GM19397 (cell line): ENCODE measurements around the gene MAN2A2.
"Not testable (repeated sequence)": the region's sequence is repeated elsewhere in the genome, so short reads cannot be mapped to it uniquely, and the experiment has no call there.

Source experiments
- ATAC-seq: cut with Tn5 transposase; IDR thresholded peaks from one replicate; pipeline ENCODE4 v1.9.1; 2021; ENCODE audit warnings: mild to moderate bottlenecking, moderate library complexity; ENCODE audit not compliant: unreplicated experiment

Gene MAN2A2

GRCh38 chr15:90883526-90883975, 19.6 kb upstream of the MAN2A2 start:
- ATAC-seq: no peak

- no peak for ATAC-seq
Observed at GRCh38 chr15:90883976-90884718, 19.0 kb upstream of the MAN2A2 start, which contains the start of gene FES. Gene FES, plus strand, starts transcription at chr15:90884504. Its CDS starts 542 bp downstream, at chr15:90885046.

GRCh38 chr15:90884719-90885431, 18.2 kb upstream of the MAN2A2 start:
- peak; percentile 6 for ATAC-seq

GRCh38 chr15:90885432-90886290, 17.4 kb upstream of the MAN2A2 start:
- peak; percentile 40 for ATAC-seq

GRCh38 chr15:90886291-90886614, 16.8 kb upstream of the MAN2A2 start:
- no peak for ATAC-seq

GRCh38 chr15:90887037-90887481, 16.0 kb upstream of the MAN2A2 start:
- ATAC-seq: no peak

GRCh38 chr15:90889313-90889730, 13.8 kb upstream of the MAN2A2 start:
- ATAC-seq: no peak

- ATAC-seq: no peak
Observed at GRCh38 chr15:90889736-90890456, 13.2 kb upstream of the MAN2A2 start.

- ATAC-seq: no peak
Observed at GRCh38 chr15:90890839-90891238, 12.3 kb upstream of the MAN2A2 start.

- ATAC-seq: no peak
Observed at GRCh38 chr15:90891346-90891949, 11.7 kb upstream of the MAN2A2 start.

- no peak for ATAC-seq
Observed at GRCh38 chr15:90892023-90892422, 11.1 kb upstream of the MAN2A2 start.

- ATAC-seq: no peak
Observed at GRCh38 chr15:90892498-90893174, 10.5 kb upstream of the MAN2A2 start.

- no peak for ATAC-seq
Observed at GRCh38 chr15:90893175-90894090, 9.7 kb upstream of the MAN2A2 start.

GRCh38 chr15:90895571-90896117, 7.5 kb upstream of the MAN2A2 start:
- no peak for ATAC-seq

GRCh38 chr15:90897131-90897655, 5.9 kb upstream of the MAN2A2 start:
- ATAC-seq: not testable (repeated sequence)

- ATAC-seq: no peak
Observed at GRCh38 chr15:90901175-90902039, 1.7 kb upstream of the MAN2A2 start.
